BE2C (cell line): ENCODE data around the gene COL4A1.

Source experiments
- DNase-seq: peaks from one replicate; pipeline ENCODE4 v3.0.0-alpha.2; 2020
- H3K27me3 ChIP-seq: fragments of 250-450 bp; sonication (Bioruptor Pico); 2 replicates; pipeline ENCODE4 v1.5.1; 2020; ENCODE audit warnings: mild to moderate bottlenecking
- H3K36me3 ChIP-seq: fragments of 250-450 bp; sonication (Bioruptor Pico); 2 replicates; pipeline ENCODE4 v1.5.1; 2020; ENCODE audit warnings: mild to moderate bottlenecking
- H3K4me1 ChIP-seq: fragments of 250-450 bp; sonication (Bioruptor Pico); 2 replicates; pipeline ENCODE4 v1.5.1; 2020
- H3K4me3 ChIP-seq: 2 replicates; pipeline ENCODE4 v1.5.1; 2011; ENCODE audit warnings: low read depth, low read length
- H3K9me3 ChIP-seq: fragments of 250-450 bp; sonication (Bioruptor Pico); 2 replicates; pipeline ENCODE4 v1.5.1; 2020
- TF ChIP-seq, protein P1 (sequence below): IDR thresholded peaks from 2 replicates; pipeline ENCODE4 v1.5.1; 2012; ENCODE audit warnings: mild to moderate bottlenecking, low read depth, low read length

COL4A1 gene

DNA sequence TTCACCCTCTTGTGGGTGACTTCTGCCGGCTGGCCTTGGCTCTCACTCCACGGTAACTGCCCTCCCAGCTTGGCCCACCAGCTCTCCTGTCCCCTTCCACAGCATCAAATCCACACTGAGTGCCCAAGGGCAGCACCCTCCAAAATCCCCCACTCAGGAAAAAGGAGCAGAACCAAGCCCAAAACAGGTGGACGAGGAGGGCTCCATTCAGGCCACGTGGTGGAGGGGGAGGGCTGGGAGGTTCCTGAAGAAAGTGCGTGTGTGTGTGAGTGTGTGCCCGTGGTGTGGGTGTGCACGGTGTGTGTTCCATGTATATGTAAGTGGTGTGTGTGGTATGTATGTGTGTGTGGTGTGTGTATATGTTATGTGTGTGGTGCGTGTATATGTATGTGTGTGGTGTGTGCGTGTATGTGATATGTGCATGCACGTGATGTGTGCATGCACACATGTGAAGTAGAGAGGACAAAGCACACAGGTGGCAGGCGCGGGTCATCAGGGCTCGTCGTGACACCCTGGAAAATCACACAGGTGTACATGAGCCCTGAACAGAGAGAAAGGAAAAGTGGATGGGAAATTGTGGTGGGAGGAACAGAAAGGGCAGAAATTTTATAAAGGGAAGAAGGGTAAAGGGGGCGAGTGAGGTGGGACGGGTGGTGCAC, 76.9 kb downstream of the COL4A1 start:
- H3K27me3 ChIP-seq, result peaks cover 34% of the 10 kb centered on the region
- no peak for DNase-seq
- no peaks in the 10 kb centered on the region for H3K36me3 ChIP-seq
- H3K4me3 ChIP-seq, result no peak overlapping the region
- TF ChIP-seq, protein P1, sequence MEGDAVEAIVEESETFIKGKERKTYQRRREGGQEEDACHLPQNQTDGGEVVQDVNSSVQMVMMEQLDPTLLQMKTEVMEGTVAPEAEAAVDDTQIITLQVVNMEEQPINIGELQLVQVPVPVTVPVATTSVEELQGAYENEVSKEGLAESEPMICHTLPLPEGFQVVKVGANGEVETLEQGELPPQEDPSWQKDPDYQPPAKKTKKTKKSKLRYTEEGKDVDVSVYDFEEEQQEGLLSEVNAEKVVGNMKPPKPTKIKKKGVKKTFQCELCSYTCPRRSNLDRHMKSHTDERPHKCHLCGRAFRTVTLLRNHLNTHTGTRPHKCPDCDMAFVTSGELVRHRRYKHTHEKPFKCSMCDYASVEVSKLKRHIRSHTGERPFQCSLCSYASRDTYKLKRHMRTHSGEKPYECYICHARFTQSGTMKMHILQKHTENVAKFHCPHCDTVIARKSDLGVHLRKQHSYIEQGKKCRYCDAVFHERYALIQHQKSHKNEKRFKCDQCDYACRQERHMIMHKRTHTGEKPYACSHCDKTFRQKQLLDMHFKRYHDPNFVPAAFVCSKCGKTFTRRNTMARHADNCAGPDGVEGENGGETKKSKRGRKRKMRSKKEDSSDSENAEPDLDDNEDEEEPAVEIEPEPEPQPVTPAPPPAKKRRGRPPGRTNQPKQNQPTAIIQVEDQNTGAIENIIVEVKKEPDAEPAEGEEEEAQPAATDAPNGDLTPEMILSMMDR, result no peak
- no peaks in the 10 kb centered on the region for H3K9me3 ChIP-seq
- no peaks in the 10 kb centered on the region for H3K4me1 ChIP-seq

DNA sequence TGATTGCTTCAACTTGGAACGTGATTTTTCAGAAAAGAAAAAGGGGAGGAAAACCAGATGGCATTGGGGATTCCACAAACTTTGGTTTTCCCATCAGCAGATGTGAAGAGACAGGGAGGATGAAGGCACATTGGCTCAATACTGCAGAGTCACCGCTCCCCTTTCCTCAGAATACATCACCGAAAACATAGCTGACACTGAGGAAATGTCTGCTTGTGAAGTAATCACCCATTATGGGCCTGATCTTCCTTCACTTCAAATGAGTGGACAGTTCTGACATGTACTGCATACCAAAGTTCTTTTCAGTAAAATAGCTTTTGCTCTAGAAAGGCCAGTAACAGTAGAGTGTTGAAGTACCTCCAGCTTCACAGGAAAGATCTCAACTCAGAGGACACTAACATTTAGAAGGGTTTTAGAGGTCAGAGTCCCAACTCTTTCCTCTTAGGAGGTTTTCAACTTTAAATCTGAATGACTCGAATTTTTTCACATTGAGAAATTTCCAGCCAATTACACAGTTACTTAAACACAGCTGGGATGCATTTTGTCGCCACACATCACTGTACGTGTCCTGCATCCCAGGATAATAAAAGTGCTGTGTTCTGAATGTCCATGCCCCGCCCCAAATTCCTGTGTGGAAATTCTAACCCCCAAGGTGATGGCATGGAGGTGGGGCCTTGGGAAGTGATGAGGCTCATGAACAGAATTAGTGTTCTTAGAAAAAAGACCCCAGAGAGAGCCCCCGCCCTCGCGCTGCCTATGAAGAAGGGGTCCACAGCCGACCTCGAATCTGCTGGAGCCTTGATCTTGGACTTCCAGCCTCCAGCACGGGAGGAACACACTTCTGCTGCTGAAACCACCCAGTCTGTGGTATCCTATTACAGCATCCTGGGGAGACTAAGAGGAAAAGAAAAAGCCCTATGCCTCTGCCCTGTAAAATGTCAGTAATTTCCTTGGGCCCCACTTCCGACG, 77.7 kb downstream of the COL4A1 start:
- no peaks in the 10 kb centered on the region for H3K4me1 ChIP-seq
- H3K9me3 ChIP-seq, result no peaks in the 10 kb centered on the region
- H3K4me3 ChIP-seq, result no peak overlapping the region
- no peaks in the 10 kb centered on the region for H3K36me3 ChIP-seq
- TF ChIP-seq, protein P1, result no peak
- DNase-seq, result no peak
- peaks cover 32% of the 10 kb centered on the region for H3K27me3 ChIP-seq

DNA sequence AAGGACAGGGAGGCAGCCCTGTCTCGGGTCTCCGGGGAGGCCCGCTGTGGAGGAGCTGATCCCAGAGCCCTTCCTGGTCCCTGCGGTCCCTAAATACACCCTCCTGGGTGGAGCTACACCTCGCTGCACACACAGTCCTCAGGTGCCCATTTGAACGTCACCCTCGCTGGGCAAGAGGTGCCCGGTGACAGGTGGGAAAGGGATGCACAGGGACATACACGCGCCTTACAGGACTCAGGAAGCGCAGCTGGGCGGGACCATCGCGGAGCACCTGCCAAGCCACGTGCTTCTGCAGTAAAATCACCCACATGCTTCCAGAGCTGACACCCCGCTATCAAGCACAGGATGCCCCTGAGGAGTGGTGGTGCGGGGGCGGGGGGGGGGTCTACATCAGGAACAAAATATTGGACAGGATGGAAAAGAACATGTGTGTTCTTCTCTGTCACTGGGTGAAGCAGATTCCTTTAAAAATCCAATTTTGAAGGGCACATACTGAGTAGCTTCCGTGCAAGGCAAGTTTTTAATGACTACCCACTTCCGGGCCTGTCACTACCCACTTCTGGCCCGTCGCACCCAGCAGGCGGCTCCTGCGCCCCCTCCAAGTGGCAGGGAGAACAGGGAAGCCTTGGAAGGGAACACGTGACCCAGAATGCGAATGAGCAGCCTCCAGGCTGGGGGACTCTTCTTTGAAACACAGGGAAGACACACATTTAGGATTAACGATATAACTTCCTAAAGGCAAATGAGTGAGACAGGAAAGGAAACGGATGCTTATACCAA, 78.9 kb downstream of the COL4A1 start:
- DNase-seq, result no peak
- TF ChIP-seq, protein P1, result no peak
- Histone ChIP-seq H3K27me3 (peaks cover 21% of the 10 kb centered on the region), H3K4me3 (no peak overlapping the region), H3K4me1 (no peaks in the 10 kb centered on the region), H3K9me3 (no peaks in the 10 kb centered on the region), H3K36me3 (no peaks in the 10 kb centered on the region)

DNA sequence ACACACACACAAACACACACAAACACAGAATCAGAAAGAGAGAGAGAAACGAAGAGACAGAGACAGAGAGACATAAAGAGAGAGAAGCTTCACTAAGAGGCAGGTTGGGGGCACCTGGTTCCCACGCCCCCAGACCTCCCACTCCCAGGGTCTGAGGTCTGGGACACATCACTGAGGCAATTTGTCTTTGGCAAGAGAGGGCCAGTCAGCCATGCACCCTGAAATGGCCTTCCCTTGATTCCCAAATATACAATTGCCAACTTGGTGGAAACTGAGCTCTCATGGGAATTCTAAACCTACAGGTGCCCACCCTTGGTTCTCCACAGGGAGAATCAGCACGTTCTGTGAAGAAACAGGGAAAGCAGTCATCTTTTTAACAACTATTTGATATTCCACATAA, 79.5 kb downstream of the COL4A1 start:
- TF ChIP-seq, protein P1, result no peak
- H3K36me3 ChIP-seq, result no peaks in the 10 kb centered on the region
- no peak for DNase-seq
- no peaks in the 10 kb centered on the region for H3K4me1 ChIP-seq
- no peak overlapping the region for H3K4me3 ChIP-seq
- H3K27me3 ChIP-seq, result peaks cover 14% of the 10 kb centered on the region
- no peaks in the 10 kb centered on the region for H3K9me3 ChIP-seq

DNA sequence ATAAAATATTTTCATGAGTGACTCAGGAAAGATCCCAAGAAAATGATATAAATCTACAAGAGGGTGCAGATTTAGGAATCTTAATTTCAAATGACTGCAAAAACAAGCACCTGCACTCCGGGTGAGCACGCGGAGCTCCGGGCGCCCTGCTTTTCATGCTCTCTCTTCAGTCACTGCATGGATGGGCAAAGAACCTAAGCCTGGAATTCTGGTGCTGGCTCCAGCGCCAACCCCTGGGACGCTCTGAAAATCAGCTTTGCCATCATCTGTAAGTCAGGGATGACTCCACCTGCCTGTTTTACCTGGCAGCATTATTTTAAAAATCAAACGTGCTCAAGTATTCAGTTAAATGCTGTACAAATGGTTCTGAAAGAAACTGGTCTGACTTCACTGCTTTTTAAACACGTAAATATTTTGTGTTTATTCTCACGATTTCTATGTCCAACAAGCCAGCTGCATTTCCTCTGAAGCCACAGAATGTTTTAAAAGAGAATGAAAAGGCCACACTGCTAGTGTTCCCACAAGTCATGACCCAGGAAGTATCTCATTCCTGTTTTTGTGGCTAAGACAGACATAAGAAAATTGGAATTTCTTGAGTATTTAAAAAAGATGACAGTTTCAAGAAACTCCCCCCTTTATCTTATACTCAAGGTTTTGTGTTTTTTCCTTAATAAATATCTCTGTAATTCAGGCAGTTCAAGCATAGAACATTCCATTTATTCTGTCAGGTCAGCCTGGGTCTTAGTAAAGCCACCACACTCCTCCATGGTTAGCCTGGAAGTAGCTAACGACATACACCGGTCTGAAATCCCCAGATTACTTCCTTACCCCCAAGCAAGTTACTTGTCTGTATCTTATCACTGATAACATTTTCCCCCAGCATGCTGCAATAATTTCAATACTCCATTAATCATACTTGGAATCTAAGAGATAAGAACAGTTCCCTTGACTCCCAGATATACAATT, 81.1 kb downstream of the COL4A1 start:
- H3K27me3 ChIP-seq, result peaks cover 3% of the 10 kb centered on the region
- H3K4me1 ChIP-seq, result no peaks in the 10 kb centered on the region
- DNase-seq, result no peak
- H3K4me3 ChIP-seq, result no peak overlapping the region
- H3K36me3 ChIP-seq, result no peaks in the 10 kb centered on the region
- no peaks in the 10 kb centered on the region for H3K9me3 ChIP-seq
- TF ChIP-seq, protein P1, result no peak
